H9 (cell line): ENCODE measurements around the gene ZBTB47. TPM values are rescaled to one million over a fixed set of nuclear protein-coding genes. Genes with fewer than 3 reads are reported as not detected.

Source experiments
- DNase-seq: peaks from one replicate; pipeline ENCODE4 v3.0.0-alpha.2; 2017
- H2AFZ ChIP-seq: one replicate; pipeline ENCODE4 v1.6.1; 2013; ENCODE audit warnings: mild to moderate bottlenecking, low read length, control low read depth, moderate library complexity
- H2AK5ac ChIP-seq: 2 replicates; pipeline ENCODE4 v1.6.1; 2013; ENCODE audit warnings: low read length, control low read depth, mixed read lengths; ENCODE audit not compliant: insufficient read length
- H2BK120ac ChIP-seq: one replicate; pipeline ENCODE4 v1.6.1; 2013; ENCODE audit warnings: low read depth, mild to moderate bottlenecking, low read length, control low read depth, inconsistent platforms; ENCODE audit not compliant: poor library complexity, severe bottlenecking
- H2BK12ac ChIP-seq: 2 replicates; pipeline ENCODE4 v1.6.1; 2013; ENCODE audit warnings: low read length, control low read depth, mixed read lengths, low read depth; ENCODE audit not compliant: insufficient read length
- H2BK15ac ChIP-seq: 2 replicates; pipeline ENCODE4 v1.6.1; 2013; ENCODE audit warnings: low read depth, low read length, control low read depth
- H2BK20ac ChIP-seq: one replicate; pipeline ENCODE4 v1.6.1; 2013; ENCODE audit warnings: low read depth, mild to moderate bottlenecking, low read length, control low read depth, inconsistent platforms; ENCODE audit not compliant: poor library complexity, severe bottlenecking
- H2BK5ac ChIP-seq: 2 replicates; pipeline ENCODE4 v1.6.1; 2013; ENCODE audit warnings: low read length, control low read depth, mixed read lengths; ENCODE audit not compliant: insufficient read length
- H3K14ac ChIP-seq: 2 replicates; pipeline ENCODE4 v1.6.1; 2013; ENCODE audit warnings: low read length, control low read depth; ENCODE audit not compliant: insufficient read depth
- H3K18ac ChIP-seq: 2 replicates; pipeline ENCODE4 v1.6.1; 2013; ENCODE audit warnings: low read depth, mild to moderate bottlenecking, mixed read lengths, low read length, control low read depth; ENCODE audit not compliant: insufficient read length
- H3K23ac ChIP-seq: 2 replicates; pipeline ENCODE4 v1.6.1; 2013; ENCODE audit warnings: low read length, control low read depth, mixed read lengths, low read depth; ENCODE audit not compliant: insufficient read length
- H3K23me2 ChIP-seq: 2 replicates; pipeline ENCODE4 v1.6.1; 2013; ENCODE audit warnings: low read depth, mild to moderate bottlenecking, mixed read lengths, low read length, control low read depth; ENCODE audit not compliant: insufficient read length, poor library complexity, severe bottlenecking
- H3K27ac ChIP-seq: 2 replicates; pipeline ENCODE4 v1.5.1; 2013; ENCODE audit warnings: low read length, control low read depth, mixed read lengths, low read depth; ENCODE audit not compliant: insufficient read length
- H3K27me3 ChIP-seq: 2 replicates; pipeline ENCODE4 v1.6.1; 2013; ENCODE audit warnings: low read length, control low read depth, inconsistent platforms; ENCODE audit not compliant: insufficient read depth
- H3K4ac ChIP-seq: 2 replicates; pipeline ENCODE4 v1.6.1; 2013; ENCODE audit warnings: low read depth, mild to moderate bottlenecking, control low read depth, inconsistent platforms, low read length, moderate library complexity
- H3K4me1 ChIP-seq: 2 replicates; pipeline ENCODE4 v1.6.1; 2013; ENCODE audit warnings: low read length, control low read depth, inconsistent platforms; ENCODE audit not compliant: insufficient read depth
- H3K4me2 ChIP-seq: 2 replicates; pipeline ENCODE4 v1.6.1; 2013; ENCODE audit warnings: low read length, control low read depth, mixed read lengths; ENCODE audit not compliant: insufficient read length, insufficient read depth
- H3K56ac ChIP-seq: 2 replicates; pipeline ENCODE4 v1.6.1; 2013; ENCODE audit warnings: low read depth, mild to moderate bottlenecking, mixed read lengths, low read length, control low read depth; ENCODE audit not compliant: insufficient read length
- H3K79me1 ChIP-seq: 2 replicates; pipeline ENCODE4 v1.6.1; 2013; ENCODE audit warnings: low read depth, mild to moderate bottlenecking, moderate library complexity, low read length, control low read depth, inconsistent platforms; ENCODE audit not compliant: insufficient read depth, poor library complexity, severe bottlenecking
- H3K79me2 ChIP-seq: 2 replicates; pipeline ENCODE4 v1.6.1; 2013; ENCODE audit warnings: low read length, control low read depth, inconsistent platforms; ENCODE audit not compliant: insufficient read depth
- H3K9ac ChIP-seq: 2 replicates; pipeline ENCODE4 v1.6.1; 2013; ENCODE audit warnings: low read length, control low read depth, mixed read lengths; ENCODE audit not compliant: insufficient read length; ENCODE audit errors: extremely low read depth
- H3K9me3 ChIP-seq: one replicate; pipeline ENCODE4 v1.6.1; 2013; ENCODE audit warnings: low read depth, low read length, inconsistent platforms; ENCODE audit not compliant: control insufficient read depth
- H3T11ph ChIP-seq: one replicate; pipeline ENCODE4 v1.6.1; 2013; ENCODE audit warnings: mild to moderate bottlenecking, low read length, control low read depth, inconsistent platforms
- H4K20me1 ChIP-seq: one replicate; pipeline ENCODE4 v1.6.1; 2013; ENCODE audit not compliant: control insufficient read depth, insufficient read length, insufficient read depth
- H4K5ac ChIP-seq: 2 replicates; pipeline ENCODE4 v1.6.1; 2013; ENCODE audit warnings: low read depth, mild to moderate bottlenecking, mixed read lengths, low read length, control low read depth; ENCODE audit not compliant: insufficient read length
- H4K8ac ChIP-seq: replicated peaks from 2 replicates; pipeline ENCODE4 v1.6.1; 2013; ENCODE audit warnings: low read length, control low read depth, mixed read lengths, low read depth; ENCODE audit not compliant: insufficient read length
- H4K91ac ChIP-seq: 2 replicates; pipeline ENCODE4 v1.6.1; 2013; ENCODE audit warnings: low read depth, mild to moderate bottlenecking, moderate library complexity, mixed read lengths, low read length, control low read depth; ENCODE audit not compliant: insufficient read length
- H3K27ac Mint-ChIP-seq, 3 experiments: 2 replicates in 2 of 3; 3 replicates in 1 of 3; pipeline ENCODE4 v1.8.0; 2020 to 2021; ENCODE audit warnings: mixed read lengths in 3 of 3, mild to moderate bottlenecking in 1 of 3, moderate library complexity in 1 of 3
- H3K27me3 Mint-ChIP-seq: 2 replicates; pipeline ENCODE4 v1.8.0; 2021; ENCODE audit warnings: low read depth, mild to moderate bottlenecking, moderate library complexity, mixed read lengths
- H3K36me3 Mint-ChIP-seq, 3 experiments: 2 replicates in 2 of 3; 3 replicates in 1 of 3; pipeline ENCODE4 v1.8.0; 2020 to 2021; ENCODE audit warnings: low read depth in 3 of 3, mixed read lengths in 3 of 3; ENCODE audit not compliant: insufficient read depth in 1 of 3
- H3K4me1 Mint-ChIP-seq, 2 experiments: 2 replicates each; pipeline ENCODE4 v1.8.0; 2020; ENCODE audit warnings: mixed read lengths in 2 of 2
- H3K4me3 Mint-ChIP-seq, 2 experiments: 2 replicates in 1 of 2; 3 replicates in 1 of 2; pipeline ENCODE4 v1.8.0; 2020 to 2021; ENCODE audit warnings: mild to moderate bottlenecking in 2 of 2, mixed read lengths in 2 of 2, moderate library complexity in 1 of 2
- H3K9me3 Mint-ChIP-seq, 2 experiments: 2 replicates in 1 of 2; 3 replicates in 1 of 2; pipeline ENCODE4 v1.8.0; 2020; ENCODE audit warnings: mild to moderate bottlenecking in 2 of 2, mixed read lengths in 2 of 2, moderate library complexity in 1 of 2
- CTCF ChIP-seq: fragments of 200-600 bp; sonication (generic); conservative IDR thresholded peaks from 3 replicates; pipeline ENCODE4 v1.8.0; 2021; ENCODE audit warnings: antibody characterized with exemption, mild to moderate bottlenecking
- WGBS: extraction: QIAGEN DNeasy Blood & Tissue Kit; methylation state at CpG from one replicate; pipeline ENCODE4 v1.1.7; 2013; ENCODE audit warnings: missing lambda C conversion rate, low lambda C conversion rate, mixed read lengths; ENCODE audit not compliant: insufficient read length; ENCODE audit errors: extremely low coverage; 5-methylcytosine and 5-hydroxymethylcytosine counted together
- total RNA-seq: library from RNA; stranded (reverse); gene quantifications from 2 replicates; pipeline ENCODE4 v1.2.1, GENCODE V29; 2021

The ZBTB47 gene
- total RNA-seq, 1 experiment from 2014 or later = 3.6 TPM

- Histone ChIP-seq H3T11ph (no peak overlapping the region), H3K9me3 (no peaks in the 10 kb centered on the region), H4K20me1 (no peaks in the 10 kb centered on the region), H3K56ac (no peak overlapping the region), H3K23me2 (no peaks in the 10 kb centered on the region), H2BK5ac (no peak overlapping the region), H2AK5ac (no peak overlapping the region), H3K79me2 (no peaks in the 10 kb centered on the region), H3K4me2 (no peak overlapping the region), H3K9ac (no peak overlapping the region), H2BK120ac (no peak overlapping the region), H4K8ac (no peak overlapping the region), H3K27me3 (no peaks in the 10 kb centered on the region), H4K91ac (no peak overlapping the region), H2BK15ac (no peak overlapping the region), H2BK12ac (no peak overlapping the region), H3K79me1 (no peaks in the 10 kb centered on the region), H4K5ac (no peak overlapping the region), H2AFZ (no peak overlapping the region), H3K4me1 (no peaks in the 10 kb centered on the region), H3K18ac (no peak overlapping the region), H3K23ac (no peak overlapping the region), H3K4ac (no peak overlapping the region), H3K27ac (no peak overlapping the region), H3K14ac (no peak overlapping the region), H2BK20ac (no peak overlapping the region)
- Mint-ChIP-seq H3K4me3 (no peak overlapping the region), H3K27me3 (peaks cover 13% of the 10 kb centered on the region), H3K4me1 (peaks cover 8 to 9% of the 10 kb centered on the region in 2 experiments), H3K36me3 (no peaks in the 10 kb centered on the region; a peak in 3 of 7 replicates), H3K27ac (no peak overlapping the region), H3K9me3 (peaks cover 2 to 4% of the 10 kb centered on the region in 2 experiments; a peak in 2 of 5 replicates)
- no CpG with 5 or more reads among the region's 4 CpGs for WGBS
- TF ChIP-seq CTCF = no peak
- DNase-seq = no peak
Measured at GRCh38 chr3:42668793-42669217, 15.3 kb downstream of the ZBTB47 start.
